ENCODE results near the gene RASA3.
A peak's percentile ranks its signal among the peaks of the same experiment; 100 is the strongest.

Gene RASA3

GRCh38 chr13:114068656-114069318 lies 63.6 kb downstream of the RASA3 start:
- H3K4me3 ChIP-seq (ENCODE audit: low read depth, low read length) = no peak overlapping the region
- TF ChIP-seq CTCF (IDR thresholded peaks at IDR 0.05; ENCODE audit: low read depth, low read length) = no peak

- no peak overlapping the region for H3K4me3 ChIP-seq (ENCODE audit: low read depth, low read length)
- no peak for TF ChIP-seq CTCF (IDR thresholded peaks at IDR 0.05; ENCODE audit: low read depth, low read length)
These were observed 64.4 kb downstream of the RASA3 start for GRCh38 chr13:114067886-114068651.

- TF ChIP-seq CTCF (IDR thresholded peaks at IDR 0.05; ENCODE audit: low read depth, low read length) = no peak
- no peak overlapping the region for H3K4me3 ChIP-seq (ENCODE audit: low read depth, low read length)
These were observed 65.0 kb downstream of the RASA3 start for GRCh38 chr13:114067381-114067885.

- H3K4me3 ChIP-seq (ENCODE audit: low read depth, low read length) = no peak overlapping the region
- TF ChIP-seq CTCF (IDR thresholded peaks at IDR 0.05; ENCODE audit: low read depth, low read length) = no peak
These were observed 65.5 kb downstream of the RASA3 start for GRCh38 chr13:114066956-114067355.

- peak overlapping the region; percentile 59 for H3K4me3 ChIP-seq (ENCODE audit: low read depth, low read length)
- no peak for TF ChIP-seq CTCF (IDR thresholded peaks at IDR 0.05; ENCODE audit: low read depth, low read length)
These were observed 66.3 kb downstream of the RASA3 start for GRCh38 chr13:114065926-114066774.

GRCh38 chr13:114065141-114065925 lies 67.1 kb downstream of the RASA3 start:
- TF ChIP-seq CTCF (IDR thresholded peaks at IDR 0.05; ENCODE audit: low read depth, low read length) = no peak
- peak overlapping the region; percentile 59 for H3K4me3 ChIP-seq (ENCODE audit: low read depth, low read length)
